Left ventricle myocardium superior (tissue), 1 donor: ENCODE measurements around the gene EXOC4. TPM values are rescaled to one million over a fixed set of nuclear protein-coding genes. Genes with fewer than 3 reads are reported as not detected.

ENCODE experiments used
- ATAC-seq: fragments of 200-7000 bp; cut with Tn5 transposase; one replicate; pipeline ENCODE4 v1.9.1; 2020; ENCODE audit warnings: mild to moderate bottlenecking, moderate library complexity
- DNase-seq: peaks from one replicate; pipeline ENCODE4 v3.0.0-alpha.2; 2020
- intact Hi-C: fragments of 100-400 bp; cut with micrococcal nuclease; formaldehyde crosslinking; loops from one replicate; pipeline ENCODE4 v1.11.0; 2022
- total RNA-seq: library from RNA; stranded (reverse); fragmentation: NEBNext Ultra II Directional; extraction: Animal tissue kit (Norgen Biotek cat#: 25700); gene quantifications from one replicate; pipeline ENCODE4 v1.2.1, GENCODE V29; 2021
- donor health status: DM: no; HTN: yes; CAD: no; lungs with severe emphysema.

EXOC4 gene
- total RNA-seq, 1 donor from 2014 or later = 38.4 TPM

GRCh38 chr7:133669061-133669455, 416.2 kb downstream of the EXOC4 start:
- ATAC-seq (no peak), DNase-seq (no peak)
- intact Hi-C loops = no loop called here

- ATAC-seq = no peak
- DNase-seq = no peak
- intact Hi-C loops = no loop called here
Observed at GRCh38 chr7:133670250-133670649, 417.4 kb downstream of the EXOC4 start.

GRCh38 chr7:133672866-133673265, 420.0 kb downstream of the EXOC4 start:
- intact Hi-C loops = no loop called here
- ATAC-seq (no peak), DNase-seq (no peak)

GRCh38 chr7:133674079-133674763, 421.3 kb downstream of the EXOC4 start:
- intact Hi-C loops = no loop called here
- DNase-seq = no peak
- ATAC-seq = no peak

- no peak for ATAC-seq
- intact Hi-C loops = no loop called here
- DNase-seq = no peak
Observed at GRCh38 chr7:133675510-133676218, 422.8 kb downstream of the EXOC4 start.

GRCh38 chr7:133676805-133677370, 424.0 kb downstream of the EXOC4 start:
- intact Hi-C loops = no loop called here
- ATAC-seq = no peak

GRCh38 chr7:133678137-133678814, 425.4 kb downstream of the EXOC4 start:
- ATAC-seq (no peak), DNase-seq (no peak)
- intact Hi-C loops = no loop called here

More at GRCh38 chr7:133676805-133677370, 424.0 kb downstream of the EXOC4 start:
- DNase-seq = no peak

- no peak for DNase-seq
- ATAC-seq = no peak
- intact Hi-C loops = no loop called here
Observed at GRCh38 chr7:133679977-133680376, 427.1 kb downstream of the EXOC4 start.

GRCh38 chr7:133681529-133681928, 428.7 kb downstream of the EXOC4 start:
- intact Hi-C loops = no loop called here
- DNase-seq = no peak
- ATAC-seq = no peak

GRCh38 chr7:133682364-133683181, 429.7 kb downstream of the EXOC4 start:
- no peak for DNase-seq
- intact Hi-C loops = no loop called here
- no peak for ATAC-seq

- no peak for ATAC-seq
- intact Hi-C loops = no loop called here
- DNase-seq = no peak
Observed at GRCh38 chr7:133683182-133683454, 430.2 kb downstream of the EXOC4 start.

GRCh38 chr7:133688483-133689239, 435.8 kb downstream of the EXOC4 start:
- intact Hi-C loops = no loop called here
- ATAC-seq (peak; percentile 25), DNase-seq (no peak)

- DNase-seq = no peak
- ATAC-seq = no peak
- intact Hi-C loops = no loop called here
Observed at GRCh38 chr7:133690740-133691139, 437.9 kb downstream of the EXOC4 start.

- DNase-seq (no peak), ATAC-seq (peak; percentile 43)
- intact Hi-C loops = no loop called here
Observed at GRCh38 chr7:133691727-133692610, 439.1 kb downstream of the EXOC4 start.

- DNase-seq = no peak
- intact Hi-C loops = no loop called here
- no peak for ATAC-seq
Observed at GRCh38 chr7:133693281-133693680, 440.4 kb downstream of the EXOC4 start.

GRCh38 chr7:133696056-133696455, 443.2 kb downstream of the EXOC4 start:
- intact Hi-C loops = no loop called here

GRCh38 chr7:133697585-133697984, 444.7 kb downstream of the EXOC4 start:
- ATAC-seq (no peak), DNase-seq (no peak)
- intact Hi-C loops = no loop called here

More at GRCh38 chr7:133696056-133696455, 443.2 kb downstream of the EXOC4 start:
- DNase-seq = no peak
- ATAC-seq = no peak

- intact Hi-C loops = no loop called here
- DNase-seq (no peak), ATAC-seq (no peak)
Observed at GRCh38 chr7:133698127-133698526, 445.2 kb downstream of the EXOC4 start.
